Renal cortex interstitium (tissue), 11 donors: Measurements from ENCODE around the gene CASK. TPM values are rescaled to one million over a fixed set of nuclear protein-coding genes. Genes with fewer than 3 reads are reported as not detected.

Experiments used
- DNase-seq, 11 donors: peaks; one replicate each; pipeline ENCODE4 v3.0.0-alpha.2; 2013; ENCODE audit warnings: low read depth in 9 of 11, low spot score in 4 of 11; ENCODE audit errors: extremely low read depth in 1 of 11
- polyA plus RNA-seq, 3 donors: library from polyadenylated mRNA; unstranded; fragments of 120-200 nt; gene quantifications; one replicate each; pipeline ENCODE4 v1.2.1, GENCODE V29; 2013; ENCODE audit not compliant: insufficient read length in 3 of 3

Gene CASK
- polyA plus RNA-seq, 3 donors, result 44.7 to 52.3 (median 47.4) TPM

DNA sequence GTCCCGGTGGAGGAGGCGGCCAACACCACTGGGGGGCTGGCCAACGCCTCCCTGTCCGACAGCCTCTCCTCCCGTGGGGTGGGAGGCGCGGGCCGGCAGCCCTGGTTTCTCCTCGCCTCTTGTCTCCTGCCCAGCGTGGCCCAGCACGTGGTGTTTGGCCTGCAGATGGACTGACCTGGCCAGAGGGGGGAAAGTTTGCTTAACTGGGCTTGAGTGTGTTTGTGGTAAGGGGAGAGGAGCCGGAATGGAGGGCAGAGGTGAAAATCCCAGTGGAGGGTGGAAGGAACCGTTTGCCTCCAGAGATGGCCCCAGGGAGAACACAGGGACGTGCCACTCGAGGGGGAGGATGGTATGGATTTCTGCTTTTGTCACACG, 448.6 kb downstream of the CASK start:
- DNase-seq, result no peak

DNA sequence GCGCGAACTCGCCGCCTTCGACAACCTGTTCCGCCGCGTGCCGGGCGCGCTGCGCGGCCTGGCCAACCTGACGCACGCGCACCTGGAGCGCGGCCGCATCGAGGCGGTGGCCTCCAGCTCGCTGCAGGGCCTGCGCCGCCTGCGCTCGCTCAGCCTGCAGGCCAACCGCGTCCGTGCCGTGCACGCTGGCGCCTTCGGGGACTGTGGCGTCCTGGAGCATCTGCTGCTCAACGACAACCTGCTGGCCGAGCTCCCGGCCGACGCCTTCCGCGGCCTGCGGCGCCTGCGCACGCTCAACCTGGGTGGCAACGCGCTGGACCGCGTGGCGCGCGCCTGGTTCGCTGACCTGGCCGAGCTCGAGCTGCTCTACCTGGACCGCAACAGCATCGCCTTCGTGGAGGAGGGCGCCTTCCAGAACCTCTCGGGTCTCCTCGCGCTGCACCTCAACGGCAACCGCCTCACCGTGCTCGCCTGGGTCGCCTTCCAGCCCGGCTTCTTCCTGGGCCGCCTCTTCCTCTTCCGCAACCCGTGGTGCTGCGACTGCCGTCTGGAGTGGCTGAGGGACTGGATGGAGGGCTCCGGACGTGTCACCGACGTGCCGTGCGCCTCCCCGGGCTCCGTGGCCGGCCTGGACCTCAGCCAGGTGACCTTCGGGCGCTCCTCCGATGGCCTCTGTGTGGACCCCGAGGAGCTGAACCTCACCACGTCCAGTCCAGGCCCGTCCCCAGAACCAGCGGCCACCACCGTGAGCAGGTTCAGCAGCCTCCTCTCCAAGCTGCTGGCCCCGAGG, 449.2 kb downstream of the CASK start:
- no peak for DNase-seq

DNA sequence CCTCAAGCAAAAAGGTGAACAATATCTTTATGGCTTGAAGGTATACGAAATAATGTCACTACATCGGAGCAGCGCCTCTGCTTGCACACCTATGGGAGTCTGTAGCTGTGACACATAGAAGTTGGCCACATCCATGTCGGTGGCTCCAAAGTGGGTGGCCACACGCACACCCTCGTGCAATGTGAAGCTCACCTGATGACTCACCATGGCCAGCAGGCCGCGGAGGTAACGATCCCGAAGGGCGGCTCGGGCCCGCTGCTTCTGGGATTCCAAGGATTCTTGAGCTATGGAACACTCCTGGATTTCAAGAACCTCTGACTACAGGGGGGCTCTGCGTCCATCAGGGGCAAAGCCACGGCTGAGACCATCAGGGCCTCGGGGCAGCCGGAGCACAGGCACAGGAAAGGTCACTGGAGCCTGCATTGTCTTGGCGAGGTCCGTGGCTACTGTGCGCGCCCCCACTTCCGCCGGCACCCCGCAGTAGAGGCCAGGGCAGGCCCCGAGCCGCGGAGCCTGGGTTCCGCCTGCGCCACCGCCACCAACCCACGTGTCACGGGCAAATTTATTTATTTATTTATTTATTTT, 451.0 kb downstream of the CASK start:
- no peak for DNase-seq

DNA sequence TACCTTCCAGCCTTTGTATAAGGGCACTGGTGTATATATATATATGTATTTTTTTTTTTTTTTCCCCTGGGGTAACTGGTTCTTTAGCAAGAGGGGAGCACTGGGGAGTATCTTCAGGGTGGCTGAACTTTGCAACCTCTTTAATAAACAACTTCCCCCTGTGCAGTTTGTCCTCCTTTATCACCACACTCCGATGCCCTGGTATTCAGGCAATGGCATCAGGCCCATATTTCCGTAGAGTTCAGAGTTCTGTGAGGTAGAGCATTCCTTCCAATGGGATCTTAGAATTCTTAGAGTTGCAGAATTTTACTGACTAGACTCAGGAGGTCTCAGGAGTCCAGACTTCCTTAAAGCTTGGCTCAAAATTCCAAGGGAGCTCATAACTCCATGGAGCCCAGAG, 451.6 kb downstream of the CASK start:
- no peak for DNase-seq

GRCh38 chrX:41470706-41471105, 452.6 kb downstream of the CASK start:
- DNase-seq, result no peak

DNA sequence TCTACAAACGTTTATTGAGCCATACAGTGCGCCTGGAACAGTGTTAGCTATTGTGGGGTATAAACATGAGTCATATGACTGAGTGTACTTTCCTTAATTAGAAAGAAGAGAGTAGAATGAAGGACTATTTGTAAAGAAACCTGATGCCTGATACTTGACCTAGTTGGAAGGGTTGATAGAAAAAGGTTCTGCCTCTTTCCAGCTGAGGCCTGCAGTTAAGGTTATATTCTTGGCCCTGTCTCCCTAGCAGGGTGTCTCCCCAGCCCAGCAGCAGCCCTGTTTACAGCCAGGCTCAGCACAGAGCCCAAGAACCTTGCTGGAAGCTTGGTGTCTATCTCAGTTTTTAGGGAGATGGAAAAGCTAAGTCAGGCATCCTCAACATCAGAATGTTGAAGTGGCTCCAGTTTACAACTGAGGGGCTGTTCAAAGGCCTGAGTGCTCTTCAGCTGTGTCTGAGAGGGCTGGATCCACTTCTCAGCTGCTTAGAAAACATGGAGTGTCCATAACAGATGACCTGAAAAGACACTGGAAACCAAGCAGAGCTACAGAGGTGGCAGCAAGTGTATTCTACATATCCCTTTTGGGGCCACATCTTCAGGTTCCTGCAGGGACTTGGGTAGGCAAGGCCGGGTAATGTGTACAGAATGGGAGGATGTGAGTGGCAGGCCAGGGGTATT, 454.6 kb downstream of the CASK start:
- no peak for DNase-seq

Other genes with a start within 250 kb of the CASK start
- gene GPR34, start 234.6 kb downstream of the CASK start, polyA plus RNA-seq, result 1 to 10 TPM; 1.9 to 6.1 (median 5.1) TPM
- under 1 TPM; 0.06 to 0.20 (median 0.11) TPM for gene GPR82, start 199.4 kb downstream of the CASK start, polyA plus RNA-seq